HepG2 (cell line): ENCODE measurements around the gene GIMAP8. TPM values are rescaled to one million over a fixed set of nuclear protein-coding genes. Genes with fewer than 3 reads are reported as not detected.

Experiments used
- BORCS8-MEF2B ChIP-seq: sonication (generic); formaldehyde crosslinking; IDR thresholded peaks from 2 replicates; pipeline ENCODE4 v1.8.0; 2022; ENCODE audit warnings: mild to moderate bottlenecking, missing genetic modification reagents
- HCFC1 ChIP-seq: fragments of 150-350 bp; IDR thresholded peaks from 2 replicates; pipeline ENCODE4 v1.6.1; 2014; ENCODE audit warnings: low read depth, low read length
- HOXA3 ChIP-seq: sonication (generic); formaldehyde crosslinking; IDR thresholded peaks from 2 replicates; pipeline ENCODE4 v1.5.0; 2020; ENCODE audit warnings: missing genetic modification reagents
- IRX3 ChIP-seq: sonication (generic); formaldehyde crosslinking; IDR thresholded peaks from 2 replicates; pipeline ENCODE4 v1.8.1; 2023; ENCODE audit warnings: mild to moderate bottlenecking, low read depth, missing genetic modification reagents, borderline replicate concordance
- NCOR1 ChIP-seq: fragments of 200-600 bp; sonication (generic); IDR thresholded peaks from 2 replicates; pipeline ENCODE4 v1.7.0; 2017; ENCODE audit warnings: antibody characterized with exemption, low read length, borderline replicate concordance
- NFIB ChIP-seq: sonication (generic); formaldehyde crosslinking; IDR thresholded peaks from 2 replicates; pipeline ENCODE4 v1.9.0; 2021; ENCODE audit warnings: missing genetic modification reagents, mild to moderate bottlenecking, borderline replicate concordance
- SOX13 ChIP-seq, 3 experiments: fragments of 450-650 bp in 1 of 3; sonication (generic) in 1 of 3; formaldehyde crosslinking in 1 of 3; IDR thresholded peaks in 2 of 3; conservative IDR thresholded peaks in 1 of 3; 2 replicates each; pipeline versions ENCODE4 v1.5.0 to v1.6.1; 2016 to 2020; ENCODE audit warnings: antibody characterized with exemption in 1 of 3, mild to moderate bottlenecking in 1 of 3, missing compliant biosample characterization in 1 of 3, missing genetic modification reagents in 1 of 3, moderate library complexity in 1 of 3
- ZBTB7B ChIP-seq: sonication (generic); formaldehyde crosslinking; IDR thresholded peaks from 2 replicates; pipeline ENCODE4 v1.4.0; 2020; ENCODE audit warnings: missing genetic modification reagents
- ZNF12 ChIP-seq: sonication (generic); formaldehyde crosslinking; IDR thresholded peaks from 2 replicates; pipeline ENCODE4 v1.5.0; 2020; ENCODE audit warnings: missing genetic modification reagents
- ZNF605 ChIP-seq: sonication (generic); formaldehyde crosslinking; IDR thresholded peaks from 2 replicates; pipeline ENCODE4 v1.8.0; 2022; ENCODE audit warnings: mild to moderate bottlenecking, missing genetic modification reagents
- ZNF746 ChIP-seq: sonication (generic); formaldehyde crosslinking; IDR thresholded peaks from 2 replicates; pipeline ENCODE4 v1.8.0; 2022; ENCODE audit warnings: mild to moderate bottlenecking, missing genetic modification reagents
- ZNF816 ChIP-seq: sonication (generic); formaldehyde crosslinking; IDR thresholded peaks from 2 replicates; pipeline ENCODE4 v1.8.0; 2022; ENCODE audit warnings: missing genetic modification reagents, mild to moderate bottlenecking, borderline replicate concordance
- polyA plus RNA-seq, 8 experiments: library from polyadenylated mRNA; depleted of rRNA in 3 of 8; stranded (reverse) in 7 of 8; unstranded in 1 of 8; fragments of >200 nt; fragmentation: Illumina TruSeq in 4 of 8; extraction: Trizol in 4 of 8; gene quantifications; 2 replicates each; pipeline versions ENCODE4 v1.2.1 to v1.2.3, GENCODE V29; 2011 to 2016; ENCODE audit warnings: low read depth in 4 of 8, missing spikeins in 1 of 8, mixed read lengths in 1 of 8; ENCODE audit not compliant: insufficient read depth in 1 of 8
- total RNA-seq, 5 experiments: library from RNA; depleted of rRNA; stranded (reverse); fragments of >200 nt; fragmentation: Illumina TruSeq; extraction: Trizol; gene quantifications; 2 replicates each; pipeline ENCODE4 v1.2.3, GENCODE V29; 2016; ENCODE audit warnings: low read depth in 1 of 5
- TF ChIP-seq, protein P1 (sequence below): IDR thresholded peaks from 2 replicates; pipeline ENCODE4 v1.6.1; 2016; ENCODE audit warnings: missing compliant biosample characterization, missing genetic modification reagents, borderline replicate concordance
- TF ChIP-seq, protein P2 (sequence below): IDR thresholded peaks from 2 replicates; pipeline ENCODE4 v1.6.1; 2016
- TF ChIP-seq, protein P3 (sequence below): sonication (generic); formaldehyde crosslinking; IDR thresholded peaks from 2 replicates; pipeline ENCODE4 v1.4.0; 2020; ENCODE audit warnings: missing genetic modification reagents, borderline replicate concordance
- TF ChIP-seq, protein P4 (sequence below): sonication (generic); formaldehyde crosslinking; IDR thresholded peaks from 2 replicates; pipeline ENCODE4 v1.8.1; 2023; ENCODE audit warnings: missing genetic modification reagents, mild to moderate bottlenecking, borderline replicate concordance
- TF ChIP-seq, protein P5 (sequence below): sonication (generic); formaldehyde crosslinking; IDR thresholded peaks from 2 replicates; pipeline ENCODE4 v1.4.0; 2020; ENCODE audit warnings: mild to moderate bottlenecking, missing genetic modification reagents
- TF ChIP-seq, protein P6 (sequence below): sonication (generic); formaldehyde crosslinking; IDR thresholded peaks from 2 replicates; pipeline ENCODE4 v1.5.0; 2020; ENCODE audit warnings: mild to moderate bottlenecking, missing genetic modification reagents

Gene GIMAP8
- total and polyA plus RNA-seq, 2 of the 13 experiments (the other 11 are each of a cell fraction or from before 2014, with no cell fraction given) = not detected

DNA sequence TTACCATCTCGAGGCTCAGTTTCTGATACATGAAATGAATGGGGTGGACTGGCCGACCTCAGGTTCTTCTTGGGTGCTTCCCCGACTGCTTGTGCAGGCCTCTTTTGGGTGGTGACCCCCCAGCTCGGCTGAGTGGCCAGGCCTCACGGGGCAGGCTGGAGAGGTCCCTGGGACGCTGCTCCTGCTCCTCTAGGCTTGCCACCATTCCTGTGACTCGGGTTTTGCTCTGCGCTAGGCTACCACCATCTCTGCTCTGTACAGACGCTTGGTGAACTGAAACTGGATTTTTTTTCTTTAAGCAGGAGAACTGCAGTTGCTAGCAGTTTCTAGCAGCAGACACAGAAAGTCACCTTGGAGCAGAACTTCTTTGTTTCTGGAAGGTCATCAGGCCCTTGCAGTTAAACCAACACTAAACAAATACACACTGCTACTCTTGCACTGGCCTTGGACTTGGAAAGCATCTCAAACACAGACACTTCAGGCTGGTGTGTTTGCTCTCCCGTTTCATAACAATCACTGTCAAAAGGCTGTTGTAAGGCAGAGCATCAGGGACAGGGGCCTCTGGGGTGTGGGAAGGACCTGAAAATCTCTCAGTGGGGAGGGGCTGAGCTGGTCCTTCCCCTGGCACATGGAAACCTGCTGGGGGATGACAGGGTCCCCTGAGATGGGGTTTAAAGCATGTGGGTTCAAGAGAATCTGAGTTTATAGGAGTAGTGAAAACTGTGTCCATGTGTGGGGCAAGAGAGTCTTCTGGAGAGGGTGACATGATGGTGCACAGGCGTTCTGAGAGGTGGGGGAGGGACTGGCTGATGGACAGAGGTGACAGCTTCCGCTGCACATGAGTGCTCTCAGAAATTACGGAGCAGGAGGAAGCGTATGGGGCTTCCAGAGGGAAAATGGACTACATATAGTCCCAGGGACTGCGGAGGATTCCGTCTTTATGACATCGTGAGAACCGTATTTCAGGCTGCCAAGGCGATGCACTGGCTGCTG is 35.0 kb upstream of the GIMAP8 start (continued):
- TF ChIP-seq, protein P1, sequence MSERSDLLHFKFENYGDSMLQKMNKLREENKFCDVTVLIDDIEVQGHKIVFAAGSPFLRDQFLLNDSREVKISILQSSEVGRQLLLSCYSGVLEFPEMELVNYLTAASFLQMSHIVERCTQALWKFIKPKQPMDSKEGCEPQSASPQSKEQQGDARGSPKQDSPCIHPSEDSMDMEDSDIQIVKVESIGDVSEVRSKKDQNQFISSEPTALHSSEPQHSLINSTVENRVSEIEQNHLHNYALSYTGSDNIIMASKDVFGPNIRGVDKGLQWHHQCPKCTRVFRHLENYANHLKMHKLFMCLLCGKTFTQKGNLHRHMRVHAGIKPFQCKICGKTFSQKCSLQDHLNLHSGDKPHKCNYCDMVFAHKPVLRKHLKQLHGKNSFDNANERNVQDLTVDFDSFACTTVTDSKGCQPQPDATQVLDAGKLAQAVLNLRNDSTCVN = 0 out of 2 replicates have a peak, but pooled peaks have one; percentile 15
- TF ChIP-seq NCOR1 = peak; percentile 72; the same call in 1 of the 2 replicates
- TF ChIP-seq HCFC1 = no peak
- TF ChIP-seq SOX13 (IDR thresholded peaks at IDR 0.05) = peak; percentile 62; the same call in 1 of the 2 replicates
- TF ChIP-seq SOX13 (CRISPR knock-in tag; conservative IDR thresholded peaks at IDR 0.05 in 1 of 2, IDR thresholded peaks at IDR 0.05 in 1 of 2) = peak in 1 of 2 experiments; percentile 97; a peak in 2 of 4 replicates
- peak; percentile 60; the same call in 1 of the 2 replicates for TF ChIP-seq ZBTB7B (CRISPR knock-in tag)
- 0 out of 2 replicates have a peak, but pooled peaks have one; percentile 43 for TF ChIP-seq ZNF605 (CRISPR knock-in tag)
- TF ChIP-seq, protein P2, sequence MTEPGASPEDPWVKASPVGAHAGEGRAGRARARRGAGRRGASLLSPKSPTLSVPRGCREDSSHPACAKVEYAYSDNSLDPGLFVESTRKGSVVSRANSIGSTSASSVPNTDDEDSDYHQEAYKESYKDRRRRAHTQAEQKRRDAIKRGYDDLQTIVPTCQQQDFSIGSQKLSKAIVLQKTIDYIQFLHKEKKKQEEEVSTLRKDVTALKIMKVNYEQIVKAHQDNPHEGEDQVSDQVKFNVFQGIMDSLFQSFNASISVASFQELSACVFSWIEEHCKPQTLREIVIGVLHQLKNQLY = 0 out of 2 replicates have a peak, but pooled peaks have one; percentile 59
- peak; percentile 50; the same call in 1 of the 2 replicates for TF ChIP-seq HOXA3 (CRISPR knock-in tag)
- TF ChIP-seq NFIB (CRISPR knock-in tag) = no peak
- TF ChIP-seq ZNF816 (CRISPR knock-in tag) = no peak
- TF ChIP-seq ZNF12 (CRISPR knock-in tag) = peak; percentile 56; the same call in 1 of the 2 replicates
- TF ChIP-seq BORCS8-MEF2B (CRISPR knock-in tag) = peak; percentile 76
- TF ChIP-seq, protein P3, sequence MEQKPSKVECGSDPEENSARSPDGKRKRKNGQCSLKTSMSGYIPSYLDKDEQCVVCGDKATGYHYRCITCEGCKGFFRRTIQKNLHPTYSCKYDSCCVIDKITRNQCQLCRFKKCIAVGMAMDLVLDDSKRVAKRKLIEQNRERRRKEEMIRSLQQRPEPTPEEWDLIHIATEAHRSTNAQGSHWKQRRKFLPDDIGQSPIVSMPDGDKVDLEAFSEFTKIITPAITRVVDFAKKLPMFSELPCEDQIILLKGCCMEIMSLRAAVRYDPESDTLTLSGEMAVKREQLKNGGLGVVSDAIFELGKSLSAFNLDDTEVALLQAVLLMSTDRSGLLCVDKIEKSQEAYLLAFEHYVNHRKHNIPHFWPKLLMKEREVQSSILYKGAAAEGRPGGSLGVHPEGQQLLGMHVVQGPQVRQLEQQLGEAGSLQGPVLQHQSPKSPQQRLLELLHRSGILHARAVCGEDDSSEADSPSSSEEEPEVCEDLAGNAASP (CRISPR knock-in tag) = peak; percentile 92
- TF ChIP-seq, protein P4, sequence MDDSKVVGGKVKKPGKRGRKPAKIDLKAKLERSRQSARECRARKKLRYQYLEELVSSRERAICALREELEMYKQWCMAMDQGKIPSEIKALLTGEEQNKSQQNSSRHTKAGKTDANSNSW (CRISPR knock-in tag) = no peak
- TF ChIP-seq, protein P5, sequence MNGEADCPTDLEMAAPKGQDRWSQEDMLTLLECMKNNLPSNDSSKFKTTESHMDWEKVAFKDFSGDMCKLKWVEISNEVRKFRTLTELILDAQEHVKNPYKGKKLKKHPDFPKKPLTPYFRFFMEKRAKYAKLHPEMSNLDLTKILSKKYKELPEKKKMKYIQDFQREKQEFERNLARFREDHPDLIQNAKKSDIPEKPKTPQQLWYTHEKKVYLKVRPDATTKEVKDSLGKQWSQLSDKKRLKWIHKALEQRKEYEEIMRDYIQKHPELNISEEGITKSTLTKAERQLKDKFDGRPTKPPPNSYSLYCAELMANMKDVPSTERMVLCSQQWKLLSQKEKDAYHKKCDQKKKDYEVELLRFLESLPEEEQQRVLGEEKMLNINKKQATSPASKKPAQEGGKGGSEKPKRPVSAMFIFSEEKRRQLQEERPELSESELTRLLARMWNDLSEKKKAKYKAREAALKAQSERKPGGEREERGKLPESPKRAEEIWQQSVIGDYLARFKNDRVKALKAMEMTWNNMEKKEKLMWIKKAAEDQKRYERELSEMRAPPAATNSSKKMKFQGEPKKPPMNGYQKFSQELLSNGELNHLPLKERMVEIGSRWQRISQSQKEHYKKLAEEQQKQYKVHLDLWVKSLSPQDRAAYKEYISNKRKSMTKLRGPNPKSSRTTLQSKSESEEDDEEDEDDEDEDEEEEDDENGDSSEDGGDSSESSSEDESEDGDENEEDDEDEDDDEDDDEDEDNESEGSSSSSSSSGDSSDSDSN = peak; percentile 61; the same call in 1 of the 2 replicates
- no peak for TF ChIP-seq IRX3 (CRISPR knock-in tag)
- TF ChIP-seq ZNF746 (CRISPR knock-in tag) = peak; percentile 68; the same call in 1 of the 2 replicates
- TF ChIP-seq, protein P6, sequence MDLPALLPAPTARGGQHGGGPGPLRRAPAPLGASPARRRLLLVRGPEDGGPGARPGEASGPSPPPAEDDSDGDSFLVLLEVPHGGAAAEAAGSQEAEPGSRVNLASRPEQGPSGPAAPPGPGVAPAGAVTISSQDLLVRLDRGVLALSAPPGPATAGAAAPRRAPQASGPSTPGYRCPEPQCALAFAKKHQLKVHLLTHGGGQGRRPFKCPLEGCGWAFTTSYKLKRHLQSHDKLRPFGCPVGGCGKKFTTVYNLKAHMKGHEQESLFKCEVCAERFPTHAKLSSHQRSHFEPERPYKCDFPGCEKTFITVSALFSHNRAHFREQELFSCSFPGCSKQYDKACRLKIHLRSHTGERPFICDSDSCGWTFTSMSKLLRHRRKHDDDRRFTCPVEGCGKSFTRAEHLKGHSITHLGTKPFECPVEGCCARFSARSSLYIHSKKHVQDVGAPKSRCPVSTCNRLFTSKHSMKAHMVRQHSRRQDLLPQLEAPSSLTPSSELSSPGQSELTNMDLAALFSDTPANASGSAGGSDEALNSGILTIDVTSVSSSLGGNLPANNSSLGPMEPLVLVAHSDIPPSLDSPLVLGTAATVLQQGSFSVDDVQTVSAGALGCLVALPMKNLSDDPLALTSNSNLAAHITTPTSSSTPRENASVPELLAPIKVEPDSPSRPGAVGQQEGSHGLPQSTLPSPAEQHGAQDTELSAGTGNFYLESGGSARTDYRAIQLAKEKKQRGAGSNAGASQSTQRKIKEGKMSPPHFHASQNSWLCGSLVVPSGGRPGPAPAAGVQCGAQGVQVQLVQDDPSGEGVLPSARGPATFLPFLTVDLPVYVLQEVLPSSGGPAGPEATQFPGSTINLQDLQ (CRISPR knock-in tag) = 0 out of 2 replicates have a peak, but pooled peaks have one; percentile 69
